GM19025 (cell line): ENCODE measurements around the gene PLXND1.
A peak's percentile ranks its signal among the peaks of the same experiment; 100 is the strongest.

ENCODE experiments used
- ATAC-seq: cut with Tn5 transposase; IDR thresholded peaks from one replicate; pipeline ENCODE4 v1.9.1; 2021; ENCODE audit warnings: mild to moderate bottlenecking, low read depth, moderate library complexity; ENCODE audit not compliant: unreplicated experiment

The PLXND1 gene

DNA sequence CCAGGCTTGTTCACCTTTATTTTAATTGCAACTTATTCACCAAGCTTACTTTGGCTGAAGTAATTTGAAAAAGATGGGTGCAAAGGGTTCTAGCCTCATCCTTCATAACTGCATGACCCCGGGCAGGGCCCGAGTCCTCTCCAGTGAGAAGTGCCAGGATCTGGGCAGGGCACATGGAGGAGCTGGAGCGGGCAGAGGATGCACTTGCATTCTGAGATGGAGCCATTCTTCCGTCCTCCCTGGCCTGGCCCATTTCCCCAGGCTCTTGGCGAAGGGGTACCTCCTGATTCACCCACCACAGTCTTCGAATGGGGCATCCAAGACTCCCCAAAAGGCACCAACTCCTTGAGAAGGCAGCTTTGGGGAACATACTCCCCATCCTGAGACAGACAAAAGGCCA is 22.5 kb upstream of the PLXND1 start:
- ATAC-seq, result no peak

DNA sequence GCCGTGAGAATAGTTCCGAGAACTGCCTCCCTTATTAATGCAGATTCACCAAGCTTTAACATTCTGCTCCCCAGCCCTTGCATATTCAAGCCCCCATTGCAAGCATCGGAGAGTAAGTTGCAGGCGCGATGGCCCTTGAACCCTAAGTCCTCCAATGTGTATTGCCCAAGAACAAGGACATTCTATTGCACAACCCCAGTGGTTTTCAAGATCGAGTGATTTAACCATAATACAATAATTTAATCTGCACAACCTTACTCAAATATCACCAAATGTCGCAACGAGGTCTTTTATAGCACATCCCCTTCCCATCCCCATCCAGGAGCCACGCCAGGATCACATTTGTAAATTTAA is 21.7 kb upstream of the PLXND1 start:
- ATAC-seq, result no peak

DNA sequence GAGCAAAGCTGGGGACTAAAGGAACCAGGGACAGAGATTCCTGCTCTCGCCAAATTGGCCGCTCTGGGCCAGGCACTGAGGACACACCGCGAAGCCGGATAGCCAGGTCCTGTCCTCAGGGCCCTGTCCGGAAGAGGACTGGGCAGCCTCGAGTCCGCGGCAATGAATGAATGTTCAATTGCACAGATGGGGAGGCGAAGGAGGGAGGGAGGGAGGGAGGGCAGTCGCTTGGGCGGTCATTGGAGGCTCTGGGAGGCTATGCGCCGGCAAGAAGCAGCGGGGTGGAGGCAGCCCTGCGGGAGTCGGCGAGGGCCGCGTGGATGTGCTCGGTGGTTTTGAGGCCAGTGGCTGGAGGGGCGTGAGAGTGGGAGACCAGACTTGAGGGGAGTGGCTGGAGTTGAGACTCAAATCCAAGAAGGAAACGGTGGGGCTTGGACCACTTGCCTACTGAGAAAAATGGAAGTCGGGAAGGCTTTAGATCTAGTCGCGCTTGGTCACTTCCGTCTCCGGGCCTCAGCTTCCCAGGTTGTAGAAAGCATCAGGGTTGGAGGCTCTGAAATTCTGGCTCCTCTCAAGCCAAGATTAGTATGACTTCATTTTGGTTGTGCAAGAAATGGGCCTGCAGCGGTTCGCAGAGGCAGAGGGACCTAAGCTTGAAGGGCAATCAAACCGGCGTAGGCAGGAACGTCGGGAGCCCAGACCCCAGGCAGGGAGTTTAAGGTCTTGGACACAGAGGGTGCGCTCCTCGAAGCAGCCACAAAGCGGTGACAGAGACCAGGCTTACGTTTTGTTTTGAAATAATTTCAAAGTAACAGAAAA is 21.1 kb upstream of the PLXND1 start:
- peak; percentile 33 for ATAC-seq

DNA sequence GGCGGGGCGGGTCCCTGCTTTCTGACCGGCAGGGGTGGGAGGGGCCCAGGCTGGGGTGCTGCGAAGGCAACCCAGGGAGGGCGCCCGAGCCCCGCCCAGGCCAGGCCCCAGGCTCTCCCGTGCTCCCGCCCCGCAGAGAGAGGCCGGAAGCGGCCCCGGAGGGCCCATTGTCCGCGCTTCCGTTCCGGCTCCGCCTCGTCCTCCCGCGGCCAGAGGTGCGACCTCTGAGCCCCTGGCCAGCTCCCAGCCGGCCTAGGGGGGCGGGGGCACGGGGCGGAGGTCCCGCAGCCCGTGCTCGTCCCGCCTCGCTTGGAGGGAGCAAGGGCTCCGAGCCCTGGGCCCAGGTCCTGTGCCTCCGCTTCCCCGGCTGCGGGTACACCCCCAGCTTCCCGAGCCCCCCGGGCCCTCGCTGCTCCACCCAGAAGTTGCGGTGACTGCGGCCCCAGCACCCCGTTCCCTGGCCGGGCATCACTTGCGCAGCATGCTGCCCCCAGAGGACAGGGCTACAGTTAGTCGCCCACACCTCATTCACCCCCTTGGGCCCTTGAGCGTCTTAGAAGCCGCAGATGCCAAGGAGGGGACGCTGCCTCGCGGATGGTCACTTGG is 20.4 kb upstream of the PLXND1 start:
- ATAC-seq, result peak; percentile 96

DNA sequence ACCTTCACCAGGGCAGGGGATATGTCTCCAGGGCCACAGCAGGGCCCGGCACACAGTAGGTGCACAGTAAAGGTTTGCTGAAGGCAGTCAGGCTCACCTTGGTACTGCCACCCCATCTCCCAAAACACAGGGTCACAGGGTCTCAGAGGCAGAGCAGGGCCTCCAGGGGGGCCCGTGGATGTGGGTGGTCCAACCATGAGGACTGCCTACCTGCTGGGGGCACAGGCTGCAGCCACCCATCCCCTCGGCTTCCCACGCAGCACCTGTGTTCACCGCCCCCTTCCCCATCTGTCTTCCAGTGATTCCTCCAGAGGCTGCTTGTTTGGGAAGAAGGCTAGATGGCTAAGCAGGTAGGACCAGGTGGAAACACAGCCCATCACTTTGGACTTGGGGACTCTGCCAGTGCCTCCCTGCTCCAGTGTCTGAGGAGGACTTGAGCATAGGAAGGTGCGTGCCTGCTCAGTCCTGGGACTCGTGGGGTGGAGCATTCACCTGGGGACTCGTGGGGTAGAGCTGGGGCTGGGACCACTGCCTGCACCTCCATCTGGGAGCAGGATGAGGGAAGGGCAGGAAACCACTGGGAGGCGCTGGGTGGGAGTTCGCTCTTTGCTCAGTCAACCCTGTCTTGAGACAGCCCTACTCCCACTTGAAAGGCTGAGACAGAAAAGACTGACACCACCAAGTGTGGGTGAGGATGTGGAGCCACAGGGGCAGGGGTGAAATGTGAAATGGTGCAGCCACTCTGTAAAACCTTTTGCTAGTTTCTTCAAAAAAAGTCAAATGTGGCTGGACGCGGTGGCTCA is 18.8 kb upstream of the PLXND1 start:
- no peak for ATAC-seq

DNA sequence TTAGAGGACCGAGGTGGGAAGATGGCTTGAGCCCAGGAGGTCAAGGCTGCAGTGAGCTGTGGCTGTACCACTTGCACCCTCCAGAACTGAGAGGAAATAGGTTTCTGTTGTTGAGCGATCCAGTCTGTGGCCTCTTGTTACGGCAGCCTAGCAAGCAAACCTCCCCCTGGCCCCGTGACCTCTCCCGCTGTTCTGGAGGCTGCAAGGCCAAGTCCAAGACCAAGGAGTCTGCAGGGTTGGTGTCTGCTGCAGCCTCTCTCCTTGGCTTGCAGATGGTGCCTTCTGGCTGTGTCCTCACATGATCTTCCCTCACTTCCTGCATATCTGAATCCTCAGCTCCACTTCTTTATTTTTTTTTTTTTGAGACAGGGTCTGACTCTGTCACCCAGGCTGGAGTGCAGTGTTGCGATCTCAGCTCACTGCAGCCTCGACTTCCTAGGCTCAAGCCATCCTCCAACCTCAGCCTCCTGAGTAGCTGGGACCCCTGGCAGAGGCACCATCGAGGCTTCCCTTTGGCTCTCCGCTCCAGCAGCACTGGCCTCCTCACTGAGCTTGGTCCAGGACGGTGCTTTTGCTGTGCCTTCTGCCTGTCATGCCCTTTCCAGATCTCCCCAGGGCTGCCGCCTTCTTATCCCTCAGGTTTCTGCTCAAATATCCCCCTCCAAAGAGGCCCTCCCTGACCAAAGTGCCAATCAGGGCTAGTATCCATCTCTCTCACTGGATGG is 18.0 kb upstream of the PLXND1 start:
- no peak for ATAC-seq

DNA sequence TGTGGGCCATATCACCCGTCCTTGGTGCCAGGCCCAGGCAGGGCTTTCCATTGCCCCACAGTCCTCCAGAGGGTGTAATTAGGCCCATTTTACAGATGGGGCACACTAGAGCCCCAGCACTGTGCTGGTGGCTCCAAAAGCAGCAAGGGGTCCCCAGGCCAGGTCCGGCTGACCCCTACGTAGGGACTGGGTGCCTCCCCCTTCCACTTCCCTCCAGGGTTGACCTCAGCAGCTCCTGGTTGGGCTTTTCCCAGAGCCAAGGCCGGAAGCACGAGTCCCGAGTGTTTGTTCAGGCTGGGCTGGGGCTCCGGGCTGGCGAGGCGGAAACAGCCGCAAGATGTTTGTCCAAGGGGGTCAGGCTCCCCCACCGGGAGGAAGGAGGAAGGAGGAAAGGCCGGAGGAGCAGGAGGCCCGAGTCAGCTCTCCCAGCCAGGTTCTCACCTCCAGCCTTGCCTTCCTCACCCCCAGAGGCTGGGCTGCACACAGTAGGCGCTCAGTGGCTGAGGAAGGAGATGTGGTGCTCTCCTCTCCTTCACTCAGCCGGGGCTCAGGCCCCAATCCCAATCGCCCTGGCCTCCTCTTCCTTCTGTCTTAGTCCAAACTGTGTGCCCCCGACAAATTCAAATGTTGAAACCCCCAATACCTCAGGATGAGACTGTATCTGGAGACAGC is 17.1 kb upstream of the PLXND1 start:
- ATAC-seq, result no peak

DNA sequence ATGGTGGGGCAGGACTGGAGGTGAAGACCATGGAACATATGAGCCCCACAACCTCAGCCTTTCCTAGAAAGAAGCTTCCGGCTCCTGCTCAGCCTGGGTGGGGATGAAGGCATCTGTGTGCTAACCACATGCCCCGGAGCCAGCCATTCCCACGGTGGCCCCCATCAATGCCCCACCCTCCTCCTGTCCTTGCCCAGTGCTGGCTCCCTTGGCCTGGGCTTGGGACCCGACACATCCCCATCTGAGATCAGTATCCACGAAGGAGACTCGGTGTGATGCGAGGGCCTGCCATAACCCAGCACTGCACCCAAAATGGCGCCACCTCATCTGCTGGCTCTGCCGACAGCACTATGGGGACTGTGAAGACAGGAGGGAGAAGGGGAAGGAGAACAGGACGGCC is 16.5 kb upstream of the PLXND1 start:
- ATAC-seq, result no peak

DNA sequence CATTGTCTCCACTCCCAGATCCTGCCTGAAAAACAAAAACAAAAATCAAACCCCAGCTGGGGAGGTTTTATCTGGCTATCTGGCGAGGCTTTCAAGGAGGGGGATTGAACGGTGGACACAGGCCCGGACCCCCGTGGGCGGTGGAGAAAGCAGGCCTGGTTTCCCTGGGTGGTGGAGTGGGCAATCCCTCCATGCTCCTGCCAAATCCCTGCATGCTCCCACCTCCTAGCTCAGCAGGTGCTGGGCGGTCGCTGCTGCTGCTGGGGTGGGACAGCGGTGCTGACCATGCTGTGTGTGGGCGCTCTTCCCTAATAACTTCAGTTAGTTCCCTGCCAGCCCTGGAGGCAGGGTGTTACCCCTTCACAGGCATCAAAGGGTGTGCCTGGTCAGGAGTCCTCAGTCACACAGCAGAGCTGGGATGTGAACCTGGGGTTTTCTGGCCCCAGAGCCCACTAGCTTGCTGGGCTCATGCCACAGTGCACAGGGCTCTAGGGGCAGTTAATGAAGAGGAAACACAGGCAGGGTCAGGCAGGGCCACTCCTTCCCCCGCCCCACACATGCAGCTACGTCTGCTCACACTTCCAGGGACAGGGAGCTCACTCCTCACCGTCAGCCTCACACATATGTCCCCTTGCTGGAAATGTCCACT is 15.9 kb upstream of the PLXND1 start:
- ATAC-seq, result no peak

DNA sequence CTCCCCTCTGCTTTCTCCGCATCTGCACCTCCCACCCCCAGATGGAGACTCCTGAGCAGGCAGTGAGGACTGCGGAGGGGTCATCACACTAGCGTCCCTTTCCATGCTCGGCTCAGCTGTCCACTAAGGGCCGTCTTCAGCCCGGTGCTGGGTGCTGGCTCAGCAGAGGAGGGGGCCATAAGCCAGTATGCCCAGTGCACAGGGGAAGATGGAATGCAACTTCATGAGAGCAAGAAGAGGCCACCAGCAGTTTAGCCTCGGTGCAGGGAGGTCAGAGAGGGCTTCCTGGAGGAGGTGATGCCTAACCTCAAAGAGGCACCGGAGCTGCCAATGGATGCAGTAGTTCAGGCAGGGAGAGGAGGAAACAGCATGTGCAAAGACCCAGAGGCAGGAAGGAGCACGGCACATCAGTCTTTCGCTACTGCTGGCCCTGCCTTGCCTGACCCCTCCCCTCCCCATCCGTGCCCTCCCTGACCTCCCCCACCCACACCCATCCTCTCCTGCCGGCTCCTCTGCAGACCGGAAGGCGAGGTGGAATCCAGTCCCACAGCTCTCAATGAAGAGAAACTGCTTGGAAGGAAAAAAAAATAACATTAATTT is 15.2 kb upstream of the PLXND1 start:
- ATAC-seq, result no peak

DNA sequence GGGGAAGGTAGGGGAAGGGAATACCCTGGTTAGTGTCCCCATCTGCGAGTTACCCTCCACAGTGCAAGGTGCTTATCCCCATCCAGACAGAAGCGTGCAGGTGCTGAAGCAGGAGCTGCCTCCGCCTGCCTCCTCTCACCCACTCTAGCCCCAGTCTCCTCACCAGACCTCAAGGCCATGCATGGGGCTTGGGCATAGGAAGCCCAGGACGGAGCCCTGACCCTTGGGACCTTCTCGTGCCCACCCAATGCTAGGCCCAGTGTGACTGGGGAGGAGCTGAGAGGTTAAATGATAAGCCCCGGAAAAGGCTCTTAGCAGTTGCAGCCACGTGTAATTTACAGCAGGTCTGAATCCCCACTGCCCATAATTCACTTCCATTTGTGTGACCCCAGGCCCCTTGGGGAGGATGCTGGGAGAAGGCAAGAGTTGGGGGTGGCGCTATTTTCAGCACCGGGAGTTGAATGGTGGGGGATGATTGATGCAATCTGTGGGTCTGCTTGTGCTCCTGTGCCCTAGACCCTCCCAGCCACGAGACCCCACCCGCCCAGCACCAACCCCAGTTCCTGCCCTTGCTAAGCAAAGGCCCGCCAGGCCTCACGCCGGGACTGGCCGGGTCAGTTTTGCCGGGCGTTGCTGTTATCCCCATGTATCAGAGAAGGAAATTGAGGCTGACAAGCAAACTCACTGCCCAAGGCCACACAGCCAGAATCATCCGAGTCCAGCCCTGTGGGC is 14.5 kb upstream of the PLXND1 start:
- no peak for ATAC-seq

DNA sequence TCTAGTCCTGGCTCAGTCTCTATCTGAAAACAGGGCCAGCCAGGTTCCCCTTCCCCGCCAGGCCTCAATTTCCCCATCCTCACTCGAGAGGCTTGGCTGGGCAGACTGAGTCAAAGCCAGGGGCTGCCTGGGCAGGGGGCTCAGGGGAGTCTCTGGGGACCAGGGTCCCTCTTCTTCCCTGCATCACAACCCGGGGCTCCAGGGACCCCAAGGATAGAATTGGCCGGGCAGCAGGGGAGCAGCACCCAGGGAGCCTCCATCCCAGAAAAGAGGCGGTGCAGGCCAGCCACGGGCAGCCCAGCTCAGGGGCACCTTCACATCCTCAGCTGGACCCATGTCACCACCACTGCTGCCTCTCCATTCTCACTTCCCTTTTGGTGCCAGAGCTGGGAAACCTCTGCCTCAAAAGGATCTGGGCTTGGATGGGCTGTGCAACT is 13.3 kb upstream of the PLXND1 start:
- ATAC-seq, result no peak

DNA sequence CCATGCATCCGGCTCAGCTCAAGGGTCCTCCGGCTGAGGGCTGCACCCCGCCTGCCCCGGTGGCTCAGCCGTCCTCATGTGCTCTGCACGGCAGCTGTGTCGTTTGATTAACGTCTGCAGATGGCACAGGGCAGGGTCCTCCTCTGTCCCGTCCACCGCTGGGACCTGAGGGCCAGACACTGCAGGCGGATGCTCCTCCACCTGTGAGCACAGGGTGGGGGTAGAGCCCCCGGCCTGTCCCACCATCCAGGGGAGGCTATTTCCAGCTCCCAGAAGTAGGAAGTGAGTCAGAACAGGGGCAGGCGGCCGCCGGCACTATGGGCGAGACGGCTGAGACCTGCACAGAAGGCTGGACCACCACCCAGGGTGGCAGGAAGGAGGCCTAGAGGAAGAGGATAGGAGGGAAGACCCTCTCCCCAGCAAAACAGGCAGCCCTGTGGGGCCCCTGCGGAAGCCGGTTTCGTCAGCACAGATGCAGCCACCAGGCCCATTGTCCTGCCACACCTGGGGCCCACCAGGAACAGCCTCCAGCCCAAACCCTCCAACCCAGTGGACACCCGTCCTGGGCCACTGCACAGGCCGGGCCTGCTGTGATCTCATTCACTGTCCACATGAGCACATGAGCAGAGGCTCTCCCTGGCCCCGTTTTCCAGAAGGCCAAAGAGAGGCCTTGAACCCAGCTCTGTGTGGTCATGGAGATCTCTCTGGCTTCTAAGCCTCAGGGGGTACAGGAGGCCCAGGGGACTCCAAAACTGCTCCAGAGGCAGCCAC is 12.6 kb upstream of the PLXND1 start:
- ATAC-seq, result no peak

DNA sequence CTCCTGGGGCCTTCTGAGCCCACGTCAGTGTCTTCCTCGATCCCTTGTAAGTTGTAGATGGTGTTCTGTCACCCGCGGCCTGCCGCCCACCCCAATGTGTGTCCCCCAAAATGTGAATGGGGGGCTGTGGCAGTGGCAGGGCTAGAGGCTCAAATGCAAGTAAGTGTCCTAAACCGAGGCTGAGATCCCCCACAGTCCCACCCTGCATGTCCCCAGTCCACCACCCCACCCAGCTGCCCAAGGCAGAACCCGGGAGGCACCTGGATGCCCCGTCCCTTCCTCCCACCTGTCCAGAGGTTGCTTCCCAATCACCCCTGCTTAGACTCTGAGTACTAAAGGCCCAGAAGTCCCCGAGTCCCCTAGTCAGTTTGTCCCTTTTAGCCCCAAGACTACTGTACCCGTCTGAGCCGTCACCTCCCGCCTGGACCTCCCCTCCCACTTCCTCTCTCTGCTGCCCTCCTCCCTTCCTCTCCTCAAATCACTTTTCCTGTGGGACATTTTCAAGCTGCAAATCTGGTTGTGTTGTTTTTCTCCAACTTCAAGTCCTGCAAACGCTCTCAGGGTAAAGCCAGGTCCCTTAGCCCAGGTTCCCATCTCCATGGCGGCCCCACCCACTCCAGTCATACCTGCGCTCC is 11.8 kb upstream of the PLXND1 start:
- ATAC-seq, result no peak

DNA sequence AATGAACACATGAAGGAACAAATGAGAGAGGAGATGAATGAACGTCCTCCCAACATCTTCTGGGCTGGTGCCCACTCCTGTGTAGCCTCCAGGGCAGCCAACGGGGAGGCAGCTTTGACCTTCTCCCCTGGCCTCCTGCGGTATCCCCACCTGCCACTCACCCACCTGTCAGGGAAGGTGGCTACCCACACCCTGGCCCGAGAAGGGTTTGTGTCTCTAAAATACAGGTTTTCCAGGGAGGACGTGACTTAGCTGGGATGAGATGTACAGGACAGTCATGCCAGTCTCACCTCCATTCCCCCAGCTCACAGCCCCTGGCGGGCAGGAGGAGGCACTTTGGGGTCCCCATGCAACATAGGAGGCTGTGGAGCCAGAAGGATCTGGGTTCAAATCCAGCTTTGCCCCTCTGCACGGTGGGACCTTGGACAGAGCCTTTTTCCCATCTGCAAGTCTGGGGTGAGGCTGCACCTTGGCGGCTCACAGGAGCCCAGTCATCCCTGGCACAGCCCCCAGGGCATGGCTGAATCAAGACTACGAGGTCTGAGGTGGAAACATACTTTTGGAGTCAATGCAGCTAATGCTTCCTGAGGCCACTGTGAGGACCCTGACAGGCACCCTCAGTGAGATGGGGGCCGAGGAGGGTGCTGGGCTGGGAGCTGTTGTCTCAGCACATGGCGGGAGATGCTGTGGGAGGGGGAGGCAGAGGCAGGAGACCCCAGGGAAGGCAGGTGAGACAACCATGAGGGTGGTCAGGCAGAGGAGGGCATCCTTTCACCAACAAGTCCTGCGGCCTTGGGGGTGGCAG is 11.1 kb upstream of the PLXND1 start:
- no peak for ATAC-seq

DNA sequence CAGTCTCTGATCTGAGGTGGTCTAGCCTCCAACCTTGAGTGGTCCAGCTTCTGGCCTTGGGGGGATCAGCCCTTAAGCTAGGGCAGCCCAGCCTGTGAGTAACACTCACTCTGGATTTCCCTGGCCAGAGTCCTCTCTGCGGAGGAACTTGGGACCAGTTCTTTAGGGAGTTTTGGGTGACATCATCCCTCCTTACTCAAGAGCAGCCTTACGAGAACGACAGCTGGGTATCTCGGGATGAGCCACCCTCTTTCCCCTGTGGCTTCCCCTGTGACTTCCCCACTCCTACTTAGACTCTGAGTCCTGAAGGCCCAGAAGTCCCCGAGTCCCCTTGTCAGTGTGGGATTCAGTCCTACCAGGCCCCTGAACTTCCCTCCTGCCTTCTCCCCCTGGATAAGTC is 10.2 kb upstream of the PLXND1 start:
- peak; percentile 52 for ATAC-seq

DNA sequence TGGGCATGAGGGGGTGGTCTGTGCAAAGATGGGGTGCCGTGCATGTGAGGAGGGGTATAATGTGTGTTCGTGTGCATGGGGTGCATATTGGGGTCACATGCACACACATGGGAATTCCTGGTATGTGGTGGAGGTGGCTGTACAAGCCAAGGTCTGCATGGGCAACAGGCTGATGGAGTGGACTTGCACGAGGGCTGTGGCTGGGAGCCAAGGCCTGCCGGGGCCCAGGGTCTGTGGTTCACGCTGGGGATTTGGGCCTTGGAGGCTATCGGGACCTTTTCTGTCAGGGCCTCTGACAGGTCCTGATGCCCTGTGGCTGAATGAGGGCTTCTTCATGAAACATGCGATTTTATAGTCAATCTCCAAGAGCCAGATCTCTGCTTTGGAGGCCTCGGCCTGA is 9.8 kb upstream of the PLXND1 start:
- no peak for ATAC-seq
